Loucy (cell line): Measurements from ENCODE around the gene BANP.

ENCODE experiments used
- H2AFZ ChIP-seq: fragments of 200-600 bp; sonication (generic); 2 replicates; pipeline ENCODE4 v1.6.0; 2016; ENCODE audit warnings: antibody characterized with exemption, mild to moderate bottlenecking, low read length, moderate library complexity
- H3F3A ChIP-seq: fragments of 200-600 bp; 2 replicates; pipeline ENCODE4 v1.6.0; 2016; ENCODE audit warnings: antibody characterized with exemption, low read depth, mild to moderate bottlenecking
- H3K27me3 ChIP-seq: fragments of 200-600 bp; sonication (generic); 2 replicates; pipeline ENCODE4 v1.6.1; 2014; ENCODE audit warnings: low read length, mild to moderate bottlenecking; ENCODE audit not compliant: insufficient read depth, poor library complexity, severe bottlenecking
- H3K36me3 ChIP-seq: fragments of 200-600 bp; sonication (generic); 2 replicates; pipeline ENCODE4 v1.6.1; 2016; ENCODE audit warnings: low read length; ENCODE audit not compliant: insufficient read depth
- H3K4me1 ChIP-seq: fragments of 200-600 bp; sonication (generic); 2 replicates; pipeline ENCODE4 v1.5.1; 2014; ENCODE audit warnings: low read length, mild to moderate bottlenecking; ENCODE audit not compliant: insufficient read depth, poor library complexity, severe bottlenecking
- H3K4me2 ChIP-seq: fragments of 200-600 bp; sonication (generic); 2 replicates; pipeline ENCODE4 v1.6.0; 2014; ENCODE audit warnings: antibody characterized with exemption, low read length, low read depth, mild to moderate bottlenecking; ENCODE audit not compliant: poor library complexity, severe bottlenecking
- H3K4me3 ChIP-seq: fragments of 200-600 bp; sonication (generic); 2 replicates; pipeline ENCODE4 v1.5.1; 2014; ENCODE audit warnings: low read length, mild to moderate bottlenecking, mixed read lengths; ENCODE audit not compliant: poor library complexity, severe bottlenecking
- H3K79me2 ChIP-seq: fragments of 200-600 bp; sonication (generic); 2 replicates; pipeline ENCODE4 v1.6.1; 2014; ENCODE audit warnings: low read length; ENCODE audit not compliant: insufficient read depth
- H3K9ac ChIP-seq: fragments of 200-600 bp; sonication (generic); 2 replicates; pipeline ENCODE4 v1.6.0; 2014; ENCODE audit warnings: mild to moderate bottlenecking, low read depth, low read length, moderate library complexity; ENCODE audit not compliant: poor library complexity, severe bottlenecking
- H3K9me2 ChIP-seq: fragments of 200-600 bp; sonication (generic); replicated peaks from 2 replicates; pipeline ENCODE4 v1.6.1; 2016; ENCODE audit warnings: low read depth, low read length, mixed read lengths
- H3K9me3 ChIP-seq: fragments of 200-600 bp; sonication (generic); 2 replicates; pipeline ENCODE4 v1.6.1; 2014; ENCODE audit warnings: mild to moderate bottlenecking, antibody characterized with exemption, low read length, low read depth; ENCODE audit not compliant: insufficient read depth
- H4K20me1 ChIP-seq: fragments of 200-600 bp; sonication (generic); 2 replicates; pipeline ENCODE4 v1.6.0; 2014; ENCODE audit warnings: antibody characterized with exemption, low read length, mild to moderate bottlenecking; ENCODE audit not compliant: insufficient read depth, poor library complexity, severe bottlenecking
- CTCF ChIP-seq: fragments of 200-600 bp; sonication (generic); conservative IDR thresholded peaks from 2 replicates; pipeline ENCODE4 v1.5.1; 2014; ENCODE audit warnings: mild to moderate bottlenecking, antibody characterized with exemption, low read length
- EZH2phosphoT487 ChIP-seq: fragments of 200-600 bp; IDR thresholded peaks from 2 replicates; pipeline ENCODE4 v1.6.1; 2018; ENCODE audit warnings: antibody characterized with exemption, mild to moderate bottlenecking, moderate library complexity, borderline replicate concordance

Gene BANP

GRCh38 chr16:88047462-88047861 lies 96.2 kb downstream of the BANP start:
- H3K36me3 ChIP-seq = peaks cover 3% of the 10 kb centered on the region; the same call in 1 of the 2 replicates
- H3K4me3 ChIP-seq = no peak overlapping the region
- no peak for TF ChIP-seq CTCF
- TF ChIP-seq EZH2phosphoT487 = no peak
- no peaks in the 10 kb centered on the region for H3K79me2 ChIP-seq
- H3F3A ChIP-seq = no peaks in the 10 kb centered on the region
- no peak overlapping the region for H3K9ac ChIP-seq
- H3K9me3 ChIP-seq = no peaks in the 10 kb centered on the region
- H3K4me1 ChIP-seq = no peaks in the 10 kb centered on the region
- no peak overlapping the region for H3K4me2 ChIP-seq
- H3K27me3 ChIP-seq = no peaks in the 10 kb centered on the region
- no peak overlapping the region for H2AFZ ChIP-seq
- no peaks in the 10 kb centered on the region for H4K20me1 ChIP-seq
- no peaks in the 10 kb centered on the region for H3K9me2 ChIP-seq

- Histone ChIP-seq H3K9me2 (no peaks in the 10 kb centered on the region), H3K4me2 (no peak overlapping the region), H3K9me3 (no peaks in the 10 kb centered on the region), H3K27me3 (no peaks in the 10 kb centered on the region), H3K9ac (no peak overlapping the region), H4K20me1 (no peaks in the 10 kb centered on the region), H3K79me2 (no peaks in the 10 kb centered on the region), H3F3A (no peaks in the 10 kb centered on the region), H3K4me1 (no peaks in the 10 kb centered on the region), H3K4me3 (no peak overlapping the region), H2AFZ (no peak overlapping the region), H3K36me3 (peaks cover 3% of the 10 kb centered on the region; the same call in 1 of the 2 replicates)
- TF ChIP-seq EZH2phosphoT487 = no peak
- no peak for TF ChIP-seq CTCF
Observed at GRCh38 chr16:88048985-88049384, 97.8 kb downstream of the BANP start.

- Histone ChIP-seq H3K36me3 (peaks cover 3% of the 10 kb centered on the region; the same call in 1 of the 2 replicates), H3K9me3 (no peaks in the 10 kb centered on the region), H3K79me2 (no peaks in the 10 kb centered on the region), H3K4me2 (no peak overlapping the region), H3K4me1 (no peaks in the 10 kb centered on the region), H3F3A (no peaks in the 10 kb centered on the region), H4K20me1 (no peaks in the 10 kb centered on the region), H3K4me3 (no peak overlapping the region), H3K27me3 (no peaks in the 10 kb centered on the region), H3K9me2 (no peaks in the 10 kb centered on the region), H2AFZ (no peak overlapping the region), H3K9ac (no peak overlapping the region)
- TF ChIP-seq CTCF = no peak
- TF ChIP-seq EZH2phosphoT487 = no peak
Observed at GRCh38 chr16:88049561-88050545, 98.6 kb downstream of the BANP start.
